Measurements from ENCODE around the gene P2RX4. TPM values are rescaled to one million over a fixed set of nuclear protein-coding genes. Genes with fewer than 3 reads are reported as not detected.
A peak's percentile ranks its signal among the peaks of the same experiment; 100 is the strongest.
"Not testable (repeated sequence)": the region's sequence is repeated elsewhere in the genome, so short reads cannot be mapped to it uniquely, and the experiment has no call there.

P2RX4 gene
- total and polyA plus RNA-seq, 12 donors, result 13.3 to 114 (median 34.4) TPM

GRCh38 chr12:121196902-121197301, 13.0 kb upstream of the P2RX4 start:
- peak in 1 of 7 donors; percentile 25 for DNase-seq
- WGBS, 4 donors, result 69 to 75% (median 70%) methylated on average over 6 of the region's 6 CpGs
- H3K4me1 ChIP-seq (replicated peaks in 1 of 2), result no peaks in the 10 kb centered on the region
- no peaks in the 10 kb centered on the region for H3K9me3 ChIP-seq (replicated peaks in 1 of 3)
- peak overlapping the region in 1 of 5 donors; percentile 71 for H3K27ac ChIP-seq
- no peaks in the 10 kb centered on the region for H3K27me3 ChIP-seq
- no peak overlapping the region for H3K4me3 ChIP-seq
- intact Hi-C loops (cut with DNase I), result no loop called here
- no peak for TF ChIP-seq POLR2A (IDR thresholded peaks at IDR 0.05)
- TF ChIP-seq, protein P1, sequence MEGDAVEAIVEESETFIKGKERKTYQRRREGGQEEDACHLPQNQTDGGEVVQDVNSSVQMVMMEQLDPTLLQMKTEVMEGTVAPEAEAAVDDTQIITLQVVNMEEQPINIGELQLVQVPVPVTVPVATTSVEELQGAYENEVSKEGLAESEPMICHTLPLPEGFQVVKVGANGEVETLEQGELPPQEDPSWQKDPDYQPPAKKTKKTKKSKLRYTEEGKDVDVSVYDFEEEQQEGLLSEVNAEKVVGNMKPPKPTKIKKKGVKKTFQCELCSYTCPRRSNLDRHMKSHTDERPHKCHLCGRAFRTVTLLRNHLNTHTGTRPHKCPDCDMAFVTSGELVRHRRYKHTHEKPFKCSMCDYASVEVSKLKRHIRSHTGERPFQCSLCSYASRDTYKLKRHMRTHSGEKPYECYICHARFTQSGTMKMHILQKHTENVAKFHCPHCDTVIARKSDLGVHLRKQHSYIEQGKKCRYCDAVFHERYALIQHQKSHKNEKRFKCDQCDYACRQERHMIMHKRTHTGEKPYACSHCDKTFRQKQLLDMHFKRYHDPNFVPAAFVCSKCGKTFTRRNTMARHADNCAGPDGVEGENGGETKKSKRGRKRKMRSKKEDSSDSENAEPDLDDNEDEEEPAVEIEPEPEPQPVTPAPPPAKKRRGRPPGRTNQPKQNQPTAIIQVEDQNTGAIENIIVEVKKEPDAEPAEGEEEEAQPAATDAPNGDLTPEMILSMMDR (IDR thresholded peaks at IDR 0.05), result no peak
- H3K36me3 ChIP-seq (replicated peaks in 1 of 2), result no peaks in the 10 kb centered on the region

GRCh38 chr12:121198949-121199348, 11.0 kb upstream of the P2RX4 start:
- peaks cover 5 to 8% of the 10 kb centered on the region in 2 donors for H3K4me1 ChIP-seq (replicated peaks in 1 of 2)
- intact Hi-C loops (cut with DNase I), result no loop called here
- DNase-seq, result no peak
- no peak for TF ChIP-seq POLR2A (IDR thresholded peaks at IDR 0.05)
- TF ChIP-seq, protein P1 (IDR thresholded peaks at IDR 0.05), result no peak
- H3K36me3 ChIP-seq (replicated peaks in 1 of 2), result no peaks in the 10 kb centered on the region
- no peak overlapping the region for H3K27ac ChIP-seq
- WGBS, 4 donors, result 60 to 74% (median 72%) methylated on average over 7 of the region's 7 CpGs
- no peaks in the 10 kb centered on the region for H3K9me3 ChIP-seq (replicated peaks in 1 of 3)
- no peak overlapping the region for H3K4me3 ChIP-seq
- no peaks in the 10 kb centered on the region for H3K27me3 ChIP-seq

- DNase-seq; H3K4me3 ChIP-seq; intact Hi-C loops (cut with DNase I); H3K36me3 ChIP-seq (replicated peaks in 1 of 2); H3K9me3 ChIP-seq (replicated peaks in 1 of 3); H3K4me1 ChIP-seq (replicated peaks in 1 of 2); H3K27me3 ChIP-seq; H3K27ac ChIP-seq: not testable (repeated sequence)
- WGBS, 4 donors, result 86 to 96% (median 90%) methylated on average over 6 of the region's 6 CpGs
Measured at GRCh38 chr12:121201140-121201539, 8.8 kb upstream of the P2RX4 start.

DNA sequence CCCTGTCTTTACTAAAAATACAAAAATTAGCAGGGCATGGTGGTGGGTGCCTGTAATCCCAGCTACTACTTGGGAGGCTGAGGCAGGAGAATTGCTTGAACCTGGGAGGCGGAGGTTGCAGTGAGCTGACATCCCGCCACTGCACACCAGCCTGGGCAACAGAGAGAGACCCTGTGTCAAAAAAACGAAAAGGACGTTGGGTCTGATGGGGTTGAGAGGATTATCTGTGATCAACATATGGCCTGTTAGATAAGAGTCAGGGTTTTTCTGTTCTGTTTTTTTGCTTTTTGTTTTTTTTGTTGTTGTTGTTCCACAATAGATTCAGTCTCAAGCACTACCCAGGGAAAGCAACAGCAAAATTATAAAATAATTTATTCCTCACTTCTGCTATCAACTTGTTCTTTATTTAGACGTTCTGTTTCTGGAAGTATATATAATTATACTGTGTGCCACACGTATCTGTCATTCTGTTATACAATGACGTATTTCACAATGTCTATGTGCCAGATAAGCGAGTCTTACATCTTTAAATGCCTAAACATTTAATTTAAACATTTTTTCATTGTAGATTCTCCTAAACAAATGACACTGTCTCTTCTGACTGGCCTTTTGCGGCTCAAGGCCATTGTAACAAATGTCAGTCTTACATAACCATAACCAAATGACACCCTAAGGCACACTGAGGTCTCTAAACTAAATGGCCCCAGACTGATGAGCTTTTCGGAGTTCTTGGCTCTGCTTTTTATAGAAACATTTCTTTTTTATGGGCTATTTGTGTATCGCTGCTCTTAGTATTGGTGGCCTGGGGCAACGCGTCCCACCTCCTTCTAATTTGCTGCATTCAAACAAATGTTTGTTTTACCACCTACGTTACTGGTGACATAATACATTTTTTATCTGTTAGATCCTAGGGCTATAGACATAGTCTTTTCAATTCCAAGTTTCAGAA, 7.2 kb upstream of the P2RX4 start:
- Histone ChIP-seq H3K9me3 (replicated peaks in 1 of 3) (no peaks in the 10 kb centered on the region), H3K27me3 (no peaks in the 10 kb centered on the region), H3K4me1 (replicated peaks in 1 of 2) (peaks cover 5 to 8% of the 10 kb centered on the region in 2 donors), H3K27ac (peak overlapping the region in 1 of 5 donors; percentile 7), H3K4me3 (no peak overlapping the region), H3K36me3 (replicated peaks in 1 of 2) (no peaks in the 10 kb centered on the region)
- peak in 1 of 7 donors; percentile 19 for DNase-seq
- 51 to 57% (median 55%) methylated on average over 14 of the region's 14 CpGs for WGBS, 4 donors
- intact Hi-C loops (cut with DNase I), result no loop called here
- TF ChIP-seq, protein P1 (IDR thresholded peaks at IDR 0.05), result no peak
- no peak for TF ChIP-seq POLR2A (IDR thresholded peaks at IDR 0.05)

All from adrenal gland (tissue), 12 donors.